ENCODE results near the gene RTEL1.

DNA sequence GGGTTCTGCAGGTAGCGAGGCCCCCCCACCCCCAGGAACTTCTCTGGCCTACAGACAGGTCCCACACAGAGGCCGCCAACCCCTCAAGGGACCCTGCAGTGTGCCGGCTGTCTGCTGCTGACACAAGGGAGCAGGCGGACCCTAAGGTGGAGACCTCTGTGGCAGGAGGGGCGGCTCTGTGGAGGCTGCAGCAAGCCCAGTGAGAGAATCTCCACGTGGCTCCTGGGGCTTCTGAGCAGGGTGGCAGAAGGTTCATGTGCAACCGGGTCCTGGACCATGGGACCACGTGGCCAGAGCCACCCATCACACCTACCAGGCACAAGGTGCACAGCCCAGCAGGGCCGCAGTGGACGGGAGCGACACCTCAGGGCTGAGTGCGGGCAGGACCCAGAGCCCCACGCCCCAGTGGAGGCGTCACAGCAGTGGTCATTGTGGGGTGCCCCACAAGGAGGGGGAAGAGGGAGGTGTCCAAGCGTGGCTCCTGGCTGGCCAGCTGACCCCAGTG, 45.4 kb downstream of the RTEL1 start:
- TF ChIP-seq ZNF8 (CRISPR knock-in tag; IDR thresholded peaks at IDR 0.05) (no peak), BACH2 (CRISPR knock-in tag; IDR thresholded peaks at IDR 0.05; ENCODE audit: borderline replicate concordance) (no peak), RARB (CRISPR knock-in tag; IDR thresholded peaks at IDR 0.05) (no peak), ZFP30 (CRISPR knock-in tag; IDR thresholded peaks at IDR 0.05) (no peak), PPARA (CRISPR knock-in tag; IDR thresholded peaks at IDR 0.05; ENCODE audit: borderline replicate concordance) (no peak), GLIS3 (CRISPR knock-in tag; IDR thresholded peaks at IDR 0.05) (no peak), ZNF565 (CRISPR knock-in tag; conservative IDR thresholded peaks at IDR 0.05; ENCODE audit: low read depth) (no peak)
- TF ChIP-seq, protein P1, sequence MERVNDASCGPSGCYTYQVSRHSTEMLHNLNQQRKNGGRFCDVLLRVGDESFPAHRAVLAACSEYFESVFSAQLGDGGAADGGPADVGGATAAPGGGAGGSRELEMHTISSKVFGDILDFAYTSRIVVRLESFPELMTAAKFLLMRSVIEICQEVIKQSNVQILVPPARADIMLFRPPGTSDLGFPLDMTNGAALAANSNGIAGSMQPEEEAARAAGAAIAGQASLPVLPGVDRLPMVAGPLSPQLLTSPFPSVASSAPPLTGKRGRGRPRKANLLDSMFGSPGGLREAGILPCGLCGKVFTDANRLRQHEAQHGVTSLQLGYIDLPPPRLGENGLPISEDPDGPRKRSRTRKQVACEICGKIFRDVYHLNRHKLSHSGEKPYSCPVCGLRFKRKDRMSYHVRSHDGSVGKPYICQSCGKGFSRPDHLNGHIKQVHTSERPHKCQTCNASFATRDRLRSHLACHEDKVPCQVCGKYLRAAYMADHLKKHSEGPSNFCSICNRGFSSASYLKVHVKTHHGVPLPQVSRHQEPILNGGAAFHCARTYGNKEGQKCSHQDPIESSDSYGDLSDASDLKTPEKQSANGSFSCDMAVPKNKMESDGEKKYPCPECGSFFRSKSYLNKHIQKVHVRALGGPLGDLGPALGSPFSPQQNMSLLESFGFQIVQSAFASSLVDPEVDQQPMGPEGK (CRISPR knock-in tag; IDR thresholded peaks at IDR 0.05; ENCODE audit: borderline replicate concordance) = no peak
- TF ChIP-seq, protein P2, sequence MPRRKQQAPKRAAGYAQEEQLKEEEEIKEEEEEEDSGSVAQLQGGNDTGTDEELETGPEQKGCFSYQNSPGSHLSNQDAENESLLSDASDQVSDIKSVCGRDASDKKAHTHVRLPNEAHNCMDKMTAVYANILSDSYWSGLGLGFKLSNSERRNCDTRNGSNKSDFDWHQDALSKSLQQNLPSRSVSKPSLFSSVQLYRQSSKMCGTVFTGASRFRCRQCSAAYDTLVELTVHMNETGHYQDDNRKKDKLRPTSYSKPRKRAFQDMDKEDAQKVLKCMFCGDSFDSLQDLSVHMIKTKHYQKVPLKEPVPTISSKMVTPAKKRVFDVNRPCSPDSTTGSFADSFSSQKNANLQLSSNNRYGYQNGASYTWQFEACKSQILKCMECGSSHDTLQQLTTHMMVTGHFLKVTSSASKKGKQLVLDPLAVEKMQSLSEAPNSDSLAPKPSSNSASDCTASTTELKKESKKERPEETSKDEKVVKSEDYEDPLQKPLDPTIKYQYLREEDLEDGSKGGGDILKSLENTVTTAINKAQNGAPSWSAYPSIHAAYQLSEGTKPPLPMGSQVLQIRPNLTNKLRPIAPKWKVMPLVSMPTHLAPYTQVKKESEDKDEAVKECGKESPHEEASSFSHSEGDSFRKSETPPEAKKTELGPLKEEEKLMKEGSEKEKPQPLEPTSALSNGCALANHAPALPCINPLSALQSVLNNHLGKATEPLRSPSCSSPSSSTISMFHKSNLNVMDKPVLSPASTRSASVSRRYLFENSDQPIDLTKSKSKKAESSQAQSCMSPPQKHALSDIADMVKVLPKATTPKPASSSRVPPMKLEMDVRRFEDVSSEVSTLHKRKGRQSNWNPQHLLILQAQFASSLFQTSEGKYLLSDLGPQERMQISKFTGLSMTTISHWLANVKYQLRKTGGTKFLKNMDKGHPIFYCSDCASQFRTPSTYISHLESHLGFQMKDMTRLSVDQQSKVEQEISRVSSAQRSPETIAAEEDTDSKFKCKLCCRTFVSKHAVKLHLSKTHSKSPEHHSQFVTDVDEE (CRISPR knock-in tag; IDR thresholded peaks at IDR 0.05) = no peak
- TF ChIP-seq, protein P3, sequence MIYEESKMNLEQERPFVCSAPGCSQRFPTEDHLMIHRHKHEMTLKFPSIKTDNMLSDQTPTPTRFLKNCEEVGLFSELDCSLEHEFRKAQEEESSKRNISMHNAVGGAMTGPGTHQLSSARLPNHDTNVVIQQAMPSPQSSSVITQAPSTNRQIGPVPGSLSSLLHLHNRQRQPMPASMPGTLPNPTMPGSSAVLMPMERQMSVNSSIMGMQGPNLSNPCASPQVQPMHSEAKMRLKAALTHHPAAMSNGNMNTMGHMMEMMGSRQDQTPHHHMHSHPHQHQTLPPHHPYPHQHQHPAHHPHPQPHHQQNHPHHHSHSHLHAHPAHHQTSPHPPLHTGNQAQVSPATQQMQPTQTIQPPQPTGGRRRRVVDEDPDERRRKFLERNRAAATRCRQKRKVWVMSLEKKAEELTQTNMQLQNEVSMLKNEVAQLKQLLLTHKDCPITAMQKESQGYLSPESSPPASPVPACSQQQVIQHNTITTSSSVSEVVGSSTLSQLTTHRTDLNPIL (CRISPR knock-in tag; IDR thresholded peaks at IDR 0.05; ENCODE audit: low read depth) = no peak

All from SK-N-SH treated with all-trans-retinoic acid at 6 μM for 48 hours (cell line).